ENCODE data around the gene NKX2-8. TPM values are rescaled to one million over a fixed set of nuclear protein-coding genes. Genes with fewer than 3 reads are reported as not detected.

Gene NKX2-8
- polyA plus RNA-seq, 3 donors: not detected

DNA sequence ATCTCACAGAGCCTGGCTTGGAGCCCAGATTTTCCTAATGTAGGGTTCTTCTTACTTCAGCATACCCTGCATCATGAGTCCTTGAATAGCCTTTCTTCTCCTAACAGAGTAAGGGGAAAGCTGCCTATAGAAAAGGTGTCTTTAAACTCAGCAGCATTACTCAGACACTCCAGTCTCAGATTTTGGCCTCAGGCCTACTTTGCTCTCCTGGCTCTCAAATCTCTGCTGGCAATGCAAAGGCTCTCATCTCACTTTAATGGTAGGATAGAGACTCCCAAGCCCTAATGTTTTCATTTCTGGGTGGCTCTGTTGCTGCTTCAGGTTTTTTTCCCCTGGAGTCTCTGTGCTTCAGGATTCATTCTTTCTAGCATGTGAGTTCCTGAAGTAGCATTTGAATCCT, 9.1 kb upstream of the NKX2-8 start:
- Mint-ChIP-seq H3K27ac (no peak overlapping the region), H3K4me3 (no peak overlapping the region), H3K27me3 (ENCODE audit: low read depth in 3 of 3) (peaks cover 23 to 46% (median 25%) of the 10 kb centered on the region in 3 donors), H3K9me3 (peaks cover 0 to 2% (median 0%) of the 10 kb centered on the region in 7 donors), H3K36me3 (no peaks in the 10 kb centered on the region), H3K4me1 (no peaks in the 10 kb centered on the region)
- intact Hi-C loops (cut with micrococcal nuclease): no loop called here
- TF ChIP-seq CTCF (IDR thresholded peaks at IDR 0.05): no peak
- peaks cover 52 to 57% of the 10 kb centered on the region in 2 donors for H3K27me3 ChIP-seq (ENCODE audit: control insufficient read depth in 2 of 2, insufficient read depth in 2 of 2, low read length in 2 of 2)
- H2AFZ ChIP-seq (ENCODE audit: insufficient read depth, low read depth, low read length, poor library complexity, severe bottlenecking): no peak overlapping the region
- H3K9me3 ChIP-seq (replicated peaks in 1 of 2; ENCODE audit: control insufficient read depth in 1 of 2, insufficient read depth in 1 of 2, low read length in 2 of 2): no peaks in the 10 kb centered on the region
- no peaks in the 10 kb centered on the region for H3K4me1 ChIP-seq (ENCODE audit: control insufficient read depth in 1 of 2, insufficient read depth in 2 of 2, low read length in 2 of 2)
- no peaks in the 10 kb centered on the region for H3K79me2 ChIP-seq (ENCODE audit: insufficient read depth, low read length)
- no peaks in the 10 kb centered on the region for H3K36me3 ChIP-seq (replicated peaks in 1 of 2; ENCODE audit: control insufficient read depth in 1 of 2, insufficient read depth in 2 of 2, low read length in 2 of 2)
- H3K27ac ChIP-seq (ENCODE audit: low read depth in 1 of 2, low read length in 2 of 2): no peak overlapping the region
- DNase-seq: no peak
- H3K4me3 ChIP-seq (replicated peaks in 1 of 3; ENCODE audit: low read depth in 2 of 3, low read length in 3 of 3): no peak overlapping the region
- no peaks in the 10 kb centered on the region for H4K20me1 ChIP-seq (ENCODE audit: insufficient read depth, low read length)
- H3K9ac ChIP-seq (ENCODE audit: insufficient read depth, low read length, poor library complexity, severe bottlenecking): no peak overlapping the region
- no peak overlapping the region for H3K4me2 ChIP-seq (replicated peaks; ENCODE audit: extremely low read depth, low read length, poor library complexity, severe bottlenecking)

DNA sequence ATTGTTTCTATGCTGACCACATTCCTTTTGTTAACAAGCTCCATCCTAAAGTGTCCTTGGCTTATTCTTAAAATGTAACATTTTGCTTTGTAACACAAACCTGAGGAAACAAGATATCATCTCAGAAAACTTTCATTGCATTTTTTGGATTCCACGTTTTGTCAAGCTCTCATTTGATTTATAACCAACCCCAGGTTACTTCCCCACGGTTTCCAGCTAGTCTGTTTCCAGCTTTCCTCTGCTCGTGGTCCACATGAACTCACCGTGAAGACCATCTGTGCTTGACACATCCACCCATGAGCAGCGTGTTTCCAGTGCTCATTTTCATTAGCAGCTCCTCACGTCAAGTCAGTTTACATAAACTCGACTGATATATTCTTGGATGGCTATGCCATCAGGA, 6.4 kb upstream of the NKX2-8 start:
- no peak for DNase-seq
- no peaks in the 10 kb centered on the region for H3K79me2 ChIP-seq (ENCODE audit: insufficient read depth, low read length)
- 3% methylated on average over 5 of the region's 7 CpGs for WGBS (ENCODE audit: insufficient coverage)
- no peak overlapping the region for H3K9ac ChIP-seq (ENCODE audit: insufficient read depth, low read length, poor library complexity, severe bottlenecking)
- Mint-ChIP-seq H3K4me1 (no peaks in the 10 kb centered on the region), H3K36me3 (no peaks in the 10 kb centered on the region), H3K4me3 (peak overlapping the region in 1 of 2 donors; percentile 59), H3K27me3 (ENCODE audit: low read depth in 3 of 3) (peaks cover 46 to 67% (median 49%) of the 10 kb centered on the region in 3 donors), H3K9me3 (peaks cover 0 to 14% (median 4%) of the 10 kb centered on the region in 7 donors), H3K27ac (no peak overlapping the region)
- no peak overlapping the region for H3K27ac ChIP-seq (ENCODE audit: low read depth in 1 of 2, low read length in 2 of 2)
- no peaks in the 10 kb centered on the region for H3K36me3 ChIP-seq (replicated peaks in 1 of 2; ENCODE audit: control insufficient read depth in 1 of 2, insufficient read depth in 2 of 2, low read length in 2 of 2)
- TF ChIP-seq CTCF (IDR thresholded peaks at IDR 0.05): no peak
- H3K4me1 ChIP-seq (ENCODE audit: control insufficient read depth in 1 of 2, insufficient read depth in 2 of 2, low read length in 2 of 2): no peaks in the 10 kb centered on the region
- no peak overlapping the region for H3K4me3 ChIP-seq (replicated peaks in 1 of 3; ENCODE audit: low read depth in 2 of 3, low read length in 3 of 3)
- H3K9me3 ChIP-seq (replicated peaks in 1 of 2; ENCODE audit: control insufficient read depth in 1 of 2, insufficient read depth in 1 of 2, low read length in 2 of 2): peaks cover 0 to 15% of the 10 kb centered on the region in 2 donors
- H3K27me3 ChIP-seq (ENCODE audit: control insufficient read depth in 2 of 2, insufficient read depth in 2 of 2, low read length in 2 of 2): peaks cover 67 to 82% of the 10 kb centered on the region in 2 donors
- no peak overlapping the region for H2AFZ ChIP-seq (ENCODE audit: insufficient read depth, low read depth, low read length, poor library complexity, severe bottlenecking)
- no peak overlapping the region for H3K4me2 ChIP-seq (replicated peaks; ENCODE audit: extremely low read depth, low read length, poor library complexity, severe bottlenecking)
- no peaks in the 10 kb centered on the region for H4K20me1 ChIP-seq (ENCODE audit: insufficient read depth, low read length)
- intact Hi-C loops (cut with micrococcal nuclease): no loop called here
